ENCODE measurements around the gene EHF.

Gene EHF

DNA sequence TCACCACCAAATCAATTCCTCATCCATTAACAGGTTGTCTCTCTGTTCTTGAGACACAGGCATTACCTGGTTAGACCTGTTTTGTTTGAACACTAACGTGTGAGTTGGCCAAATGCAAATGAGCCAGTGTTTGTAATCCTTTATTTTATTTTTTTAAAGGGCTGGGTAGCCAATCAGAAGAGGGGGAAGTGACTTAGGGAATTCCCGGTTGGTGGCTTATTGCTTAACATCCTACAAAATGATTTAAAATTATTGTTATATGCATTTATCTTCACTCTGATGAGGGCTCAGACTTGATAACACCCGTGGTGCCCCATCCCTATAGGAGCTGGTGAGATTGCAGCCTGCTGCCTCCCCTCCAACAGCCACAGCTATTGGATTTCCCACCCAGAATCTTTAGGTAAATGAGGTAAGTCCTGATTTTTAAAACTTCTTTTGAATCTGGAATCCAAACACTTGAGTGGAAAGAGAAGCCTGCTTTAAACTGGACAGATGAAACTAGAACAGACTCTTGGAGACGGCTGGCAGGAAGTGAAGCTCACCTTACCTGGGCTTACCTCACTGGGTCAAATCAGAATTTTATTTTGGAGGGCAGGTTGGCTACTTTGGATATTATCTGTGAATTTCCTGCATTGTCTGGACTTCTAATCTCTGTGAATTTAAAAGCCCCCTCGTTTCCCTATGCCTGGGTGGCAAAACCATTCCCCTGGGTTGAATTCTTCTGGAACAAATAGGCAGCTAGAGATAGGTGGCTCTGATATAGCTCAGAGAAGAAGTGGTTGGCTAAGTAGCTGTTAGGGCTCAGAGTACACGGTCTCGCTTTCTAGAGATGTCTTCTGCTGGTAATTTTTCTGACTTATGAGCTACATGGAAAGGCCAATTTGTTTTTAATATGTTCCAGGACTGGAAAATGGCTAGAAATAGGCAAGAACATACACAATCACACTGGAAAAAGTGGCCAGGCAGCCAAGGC, at the start of gene EHF:
Gene EHF, plus strand, starts transcription at position 274 of the 973 bp plus-strand sequence. CDS start 21,538 bp downstream, outside the sequence.
- no peak within 1 kb of the TSS for H3K4me3 ChIP-seq (ENCODE audit: low read depth, low read length)
- H3K27ac ChIP-seq (ENCODE audit: extremely low read depth, low read depth, low read length), result no peak within 1 kb of the TSS
- ChIA-PET CTCF (interaction anchor here (0.7 kb wide), 1 partner anchor 199 kb away, joined by 3 read pairs; no protein-coding TSS in a partner anchor), POLR2A (no interaction called here)
- no peaks in the 10 kb centered on the region for H3K4me1 ChIP-seq (ENCODE audit: control insufficient read depth, insufficient read depth, low read length)
- TF ChIP-seq ZEB2 (tag by site-specific recombination; IDR thresholded peaks at IDR 0.05) (no peak), ZNF510 (tag by site-specific recombination; IDR thresholded peaks at IDR 0.05; ENCODE audit: insufficient replicate concordance) (no peak), ZNF391 (tag by site-specific recombination; IDR thresholded peaks at IDR 0.05; ENCODE audit: borderline replicate concordance, low read depth) (no peak), ZBTB20 (tag by site-specific recombination; IDR thresholded peaks at IDR 0.05) (no peak), GLIS1 (tag by site-specific recombination; IDR thresholded peaks at IDR 0.05) (no peak), ZBTB7A (tag by site-specific recombination; IDR thresholded peaks at IDR 0.05; ENCODE audit: low read depth) (no peak)
- H3K9me3 ChIP-seq (ENCODE audit: control insufficient read depth, insufficient read depth, low read depth, low read length), result no peaks in the 10 kb centered on the region
- H3K36me3 ChIP-seq (ENCODE audit: control insufficient read depth in 2 of 2, insufficient read depth in 1 of 2, low read length in 2 of 2), result no peaks in the 10 kb centered on the region

DNA sequence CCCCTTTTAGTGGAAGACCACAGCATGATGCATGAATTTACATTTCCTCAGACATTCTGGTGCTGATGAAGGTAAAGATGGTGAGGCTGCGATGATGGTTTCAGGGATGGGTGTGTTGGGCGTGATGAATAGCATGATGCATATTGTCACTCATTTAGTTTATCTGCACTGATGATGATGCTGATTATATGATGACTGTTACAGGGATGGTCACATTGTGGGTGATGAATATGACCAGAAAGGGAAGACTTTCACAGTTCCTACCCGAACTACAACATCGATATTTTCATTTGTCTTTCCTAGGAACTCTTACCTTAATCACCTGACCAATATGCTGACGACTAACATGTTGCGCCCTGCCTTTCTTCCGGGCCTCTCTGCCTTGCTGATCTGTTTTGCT, 47.4 kb upstream of the EHF start:
- Histone ChIP-seq H3K9me3 (ENCODE audit: control insufficient read depth, insufficient read depth, low read depth, low read length) (no peaks in the 10 kb centered on the region), H3K4me3 (ENCODE audit: low read depth, low read length) (no peak overlapping the region), H3K27ac (ENCODE audit: extremely low read depth, low read depth, low read length) (no peak overlapping the region), H3K36me3 (ENCODE audit: control insufficient read depth in 2 of 2, insufficient read depth in 1 of 2, low read length in 2 of 2) (no peaks in the 10 kb centered on the region), H3K4me1 (ENCODE audit: control insufficient read depth, insufficient read depth, low read length) (no peaks in the 10 kb centered on the region)
- CTCF ChIA-PET, result no interaction called here
- POLR2A ChIA-PET, result no interaction called here
- TF ChIP-seq, protein P1, sequence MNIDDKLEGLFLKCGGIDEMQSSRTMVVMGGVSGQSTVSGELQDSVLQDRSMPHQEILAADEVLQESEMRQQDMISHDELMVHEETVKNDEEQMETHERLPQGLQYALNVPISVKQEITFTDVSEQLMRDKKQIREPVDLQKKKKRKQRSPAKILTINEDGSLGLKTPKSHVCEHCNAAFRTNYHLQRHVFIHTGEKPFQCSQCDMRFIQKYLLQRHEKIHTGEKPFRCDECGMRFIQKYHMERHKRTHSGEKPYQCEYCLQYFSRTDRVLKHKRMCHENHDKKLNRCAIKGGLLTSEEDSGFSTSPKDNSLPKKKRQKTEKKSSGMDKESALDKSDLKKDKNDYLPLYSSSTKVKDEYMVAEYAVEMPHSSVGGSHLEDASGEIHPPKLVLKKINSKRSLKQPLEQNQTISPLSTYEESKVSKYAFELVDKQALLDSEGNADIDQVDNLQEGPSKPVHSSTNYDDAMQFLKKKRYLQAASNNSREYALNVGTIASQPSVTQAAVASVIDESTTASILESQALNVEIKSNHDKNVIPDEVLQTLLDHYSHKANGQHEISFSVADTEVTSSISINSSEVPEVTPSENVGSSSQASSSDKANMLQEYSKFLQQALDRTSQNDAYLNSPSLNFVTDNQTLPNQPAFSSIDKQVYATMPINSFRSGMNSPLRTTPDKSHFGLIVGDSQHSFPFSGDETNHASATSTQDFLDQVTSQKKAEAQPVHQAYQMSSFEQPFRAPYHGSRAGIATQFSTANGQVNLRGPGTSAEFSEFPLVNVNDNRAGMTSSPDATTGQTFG (tag by site-specific recombination; IDR thresholded peaks at IDR 0.05; ENCODE audit: borderline replicate concordance), result no peak
- TF ChIP-seq ZNF132 (tag by site-specific recombination; IDR thresholded peaks at IDR 0.05; ENCODE audit: borderline replicate concordance), result no peak
- TF ChIP-seq ZEB2 (tag by site-specific recombination; IDR thresholded peaks at IDR 0.05), result no peak
- TF ChIP-seq KLF1 (tag by site-specific recombination; IDR thresholded peaks at IDR 0.05), result no peak
- TF ChIP-seq, protein P2, sequence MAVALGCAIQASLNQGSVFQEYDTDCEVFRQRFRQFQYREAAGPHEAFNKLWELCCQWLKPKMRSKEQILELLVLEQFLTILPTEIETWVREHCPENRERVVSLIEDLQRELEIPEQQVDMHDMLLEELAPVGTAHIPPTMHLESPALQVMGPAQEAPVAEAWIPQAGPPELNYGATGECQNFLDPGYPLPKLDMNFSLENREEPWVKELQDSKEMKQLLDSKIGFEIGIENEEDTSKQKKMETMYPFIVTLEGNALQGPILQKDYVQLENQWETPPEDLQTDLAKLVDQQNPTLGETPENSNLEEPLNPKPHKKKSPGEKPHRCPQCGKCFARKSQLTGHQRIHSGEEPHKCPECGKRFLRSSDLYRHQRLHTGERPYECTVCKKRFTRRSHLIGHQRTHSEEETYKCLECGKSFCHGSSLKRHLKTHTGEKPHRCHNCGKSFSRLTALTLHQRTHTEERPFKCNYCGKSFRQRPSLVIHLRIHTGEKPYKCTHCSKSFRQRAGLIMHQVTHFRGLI (tag by site-specific recombination; IDR thresholded peaks at IDR 0.05), result no peak
- TF ChIP-seq ZNF214 (tag by site-specific recombination; IDR thresholded peaks at IDR 0.05; ENCODE audit: borderline replicate concordance), result no peak
- no peak for TF ChIP-seq ZNF169 (tag by site-specific recombination; IDR thresholded peaks at IDR 0.05)
- TF ChIP-seq ZNF776 (tag by site-specific recombination; IDR thresholded peaks at IDR 0.05; ENCODE audit: borderline replicate concordance), result no peak
- TF ChIP-seq, protein P3, sequence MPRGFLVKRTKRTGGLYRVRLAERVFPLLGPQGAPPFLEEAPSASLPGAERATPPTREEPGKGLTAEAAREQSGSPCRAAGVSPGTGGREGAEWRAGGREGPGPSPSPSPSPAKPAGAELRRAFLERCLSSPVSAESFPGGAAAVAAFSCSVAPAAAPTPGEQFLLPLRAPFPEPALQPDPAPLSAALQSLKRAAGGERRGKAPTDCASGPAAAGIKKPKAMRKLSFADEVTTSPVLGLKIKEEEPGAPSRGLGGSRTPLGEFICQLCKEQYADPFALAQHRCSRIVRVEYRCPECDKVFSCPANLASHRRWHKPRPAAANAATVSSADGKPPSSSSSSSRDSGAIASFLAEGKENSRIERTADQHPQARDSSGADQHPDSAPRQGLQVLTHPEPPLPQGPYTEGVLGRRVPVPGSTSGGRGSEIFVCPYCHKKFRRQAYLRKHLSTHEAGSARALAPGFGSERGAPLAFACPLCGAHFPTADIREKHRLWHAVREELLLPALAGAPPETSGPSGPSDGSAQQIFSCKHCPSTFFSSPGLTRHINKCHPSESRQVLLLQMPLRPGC (tag by site-specific recombination; IDR thresholded peaks at IDR 0.05), result no peak
- TF ChIP-seq, protein P4, sequence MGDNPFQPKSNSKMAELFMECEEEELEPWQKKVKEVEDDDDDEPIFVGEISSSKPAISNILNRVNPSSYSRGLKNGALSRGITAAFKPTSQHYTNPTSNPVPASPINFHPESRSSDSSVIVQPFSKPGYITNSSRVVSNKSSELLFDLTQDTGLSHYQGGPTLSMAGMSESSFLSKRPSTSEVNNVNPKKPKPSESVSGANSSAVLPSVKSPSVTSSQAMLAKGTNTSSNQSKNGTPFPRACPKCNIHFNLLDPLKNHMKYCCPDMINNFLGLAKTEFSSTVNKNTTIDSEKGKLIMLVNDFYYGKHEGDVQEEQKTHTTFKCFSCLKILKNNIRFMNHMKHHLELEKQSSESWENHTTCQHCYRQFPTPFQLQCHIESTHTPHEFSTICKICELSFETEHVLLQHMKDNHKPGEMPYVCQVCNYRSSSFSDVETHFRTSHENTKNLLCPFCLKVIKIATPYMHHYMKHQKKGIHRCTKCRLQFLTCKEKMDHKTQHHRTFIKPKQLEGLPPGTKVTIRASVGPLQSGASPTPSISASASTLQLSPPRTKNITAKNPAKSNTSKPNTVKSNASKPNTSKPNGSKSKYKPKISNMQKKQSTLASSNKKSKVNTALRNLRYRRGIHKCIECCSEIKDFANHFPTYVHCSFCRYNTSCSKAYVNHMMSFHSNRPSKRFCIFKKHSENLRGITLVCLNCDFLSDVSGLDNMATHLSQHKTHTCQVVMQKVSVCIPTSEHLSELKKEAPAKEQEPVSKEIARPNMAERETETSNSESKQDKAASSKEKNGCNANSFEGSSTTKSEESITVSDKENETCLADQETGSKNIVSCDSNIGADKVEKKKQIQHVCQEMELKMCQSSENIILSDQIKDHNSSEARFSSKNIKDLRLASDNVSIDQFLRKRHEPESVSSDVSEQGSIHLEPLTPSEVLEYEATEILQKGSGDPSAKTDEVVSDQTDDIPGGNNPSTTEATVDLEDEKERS (tag by site-specific recombination; IDR thresholded peaks at IDR 0.05), result no peak
- TF ChIP-seq, protein P5, sequence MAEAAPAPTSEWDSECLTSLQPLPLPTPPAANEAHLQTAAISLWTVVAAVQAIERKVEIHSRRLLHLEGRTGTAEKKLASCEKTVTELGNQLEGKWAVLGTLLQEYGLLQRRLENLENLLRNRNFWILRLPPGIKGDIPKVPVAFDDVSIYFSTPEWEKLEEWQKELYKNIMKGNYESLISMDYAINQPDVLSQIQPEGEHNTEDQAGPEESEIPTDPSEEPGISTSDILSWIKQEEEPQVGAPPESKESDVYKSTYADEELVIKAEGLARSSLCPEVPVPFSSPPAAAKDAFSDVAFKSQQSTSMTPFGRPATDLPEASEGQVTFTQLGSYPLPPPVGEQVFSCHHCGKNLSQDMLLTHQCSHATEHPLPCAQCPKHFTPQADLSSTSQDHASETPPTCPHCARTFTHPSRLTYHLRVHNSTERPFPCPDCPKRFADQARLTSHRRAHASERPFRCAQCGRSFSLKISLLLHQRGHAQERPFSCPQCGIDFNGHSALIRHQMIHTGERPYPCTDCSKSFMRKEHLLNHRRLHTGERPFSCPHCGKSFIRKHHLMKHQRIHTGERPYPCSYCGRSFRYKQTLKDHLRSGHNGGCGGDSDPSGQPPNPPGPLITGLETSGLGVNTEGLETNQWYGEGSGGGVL (tag by site-specific recombination; IDR thresholded peaks at IDR 0.05), result no peak
- no peak for TF ChIP-seq ZNF837 (tag by site-specific recombination; IDR thresholded peaks at IDR 0.05)
- no peak for TF ChIP-seq ZBTB8A (tag by site-specific recombination; IDR thresholded peaks at IDR 0.05)
- no peak for TF ChIP-seq ZNF133 (tag by site-specific recombination; IDR thresholded peaks at IDR 0.05)
- TF ChIP-seq ZNF76 (tag by site-specific recombination; IDR thresholded peaks at IDR 0.05; ENCODE audit: borderline replicate concordance, low read depth), result no peak
- TF ChIP-seq ZNF670 (tag by site-specific recombination; IDR thresholded peaks at IDR 0.05; ENCODE audit: low read depth), result no peak
- TF ChIP-seq ZFP3 (tag by site-specific recombination; IDR thresholded peaks at IDR 0.05; ENCODE audit: low read depth), result no peak
